ENCODE measurements around the gene NAV2. TPM values are rescaled to one million over a fixed set of nuclear protein-coding genes. Genes with fewer than 3 reads are reported as not detected.

NAV2 gene
- total RNA-seq, 1 experiment from 2014 or later: 2.1 TPM

- Histone ChIP-seq H2AFZ (ENCODE audit: low read depth, low read length, poor library complexity, severe bottlenecking) (no peak overlapping the region), H3K36me3 (ENCODE audit: control insufficient read depth in 1 of 2, insufficient read depth in 2 of 2, low read length in 2 of 2) (no peaks in the 10 kb centered on the region), H3K4me2 (ENCODE audit: low read length) (no peak overlapping the region), H3K79me2 (ENCODE audit: insufficient read depth, low read length) (no peaks in the 10 kb centered on the region), H3K4me3 (replicated peaks in 1 of 2; ENCODE audit: low read depth in 1 of 2, low read length in 2 of 2) (no peak overlapping the region), H3K27me3 (ENCODE audit: insufficient read depth, low read length) (peaks cover 7% of the 10 kb centered on the region), H3K9ac (ENCODE audit: low read length) (no peak overlapping the region), H3K9me3 (ENCODE audit: control insufficient read depth in 1 of 2, insufficient read depth in 1 of 2, low read depth in 1 of 2, low read length in 2 of 2) (no peaks in the 10 kb centered on the region), H3K4me1 (ENCODE audit: control insufficient read depth in 1 of 2, insufficient read depth in 2 of 2, low read length in 2 of 2) (peaks cover 0 to 3% of the 10 kb centered on the region in 2 experiments; a peak in 1 of 4 replicates), H3K9me2 (ENCODE audit: insufficient read depth) (no peaks in the 10 kb centered on the region), H4K20me1 (ENCODE audit: insufficient read depth) (no peaks in the 10 kb centered on the region), H3K27ac (ENCODE audit: low read depth, low read length) (no peak overlapping the region)
- ATAC-seq (no peak), DNase-seq (ENCODE audit: low read depth, low spot score) (no peak)
- no peak for TF ChIP-seq YY1 (IDR thresholded peaks at IDR 0.05; ENCODE audit: extremely low read depth, insufficient replicate concordance, low read depth, low read length)
- no peak for TF ChIP-seq EZH2 (IDR thresholded peaks at IDR 0.05)
- TF ChIP-seq ZNF274 (IDR thresholded peaks at IDR 0.05; ENCODE audit: low read depth, low read length): no peak
- TF ChIP-seq FOSL1 (IDR thresholded peaks at IDR 0.05; ENCODE audit: low read depth): no peak
- no peak for TF ChIP-seq JUND (IDR thresholded peaks at IDR 0.05)
- no peak for TF ChIP-seq REST (IDR thresholded peaks at IDR 0.05; ENCODE audit: low read depth)
- no peak for TF ChIP-seq ZFX (IDR thresholded peaks at IDR 0.05)
- no peak for TF ChIP-seq CTCF (IDR thresholded peaks at IDR 0.05 in 2 of 3, conservative IDR thresholded peaks at IDR 0.05 in 1 of 3; ENCODE audit: borderline replicate concordance in 1 of 3, insufficient read depth in 1 of 3, low read depth in 2 of 3, low read length in 2 of 3)
- TF ChIP-seq POLR2A (IDR thresholded peaks at IDR 0.05; ENCODE audit: borderline replicate concordance, extremely low read depth, insufficient read depth, insufficient read length): no peak
- no peak for TF ChIP-seq RAD21 (IDR thresholded peaks at IDR 0.05; ENCODE audit: low read depth)
- TF ChIP-seq ELF1 (IDR thresholded peaks at IDR 0.05; ENCODE audit: borderline replicate concordance, low read depth): no peak
- no peak for TF ChIP-seq SP1 (IDR thresholded peaks at IDR 0.05; ENCODE audit: low read depth)
- TF ChIP-seq MAX (IDR thresholded peaks at IDR 0.05): no peak
- no peak for TF ChIP-seq ZBTB33 (IDR thresholded peaks at IDR 0.05; ENCODE audit: extremely low read depth, insufficient replicate concordance, low read length)
- no peak for TF ChIP-seq SRF (IDR thresholded peaks at IDR 0.05; ENCODE audit: low read depth)
- TF ChIP-seq TCF7L2 (IDR thresholded peaks at IDR 0.05; ENCODE audit: borderline replicate concordance, extremely low read depth, insufficient read depth, insufficient read length): no peak
- BruUV-seq (replicated peaks): no TSS peak
- intact Hi-C loops (cut with micrococcal nuclease): no loop called here
- ChIA-PET RAD21 (ENCODE audit: low non-redundant PET in 1 of 2, low total read pairs in 2 of 2, uncharacterized antibody in 2 of 2, unreplicated experiment in 2 of 2) (no interaction called here), CTCF (no interaction called here), POLR2A (no interaction called here)
These were observed 61.7 kb downstream of the NAV2 start for GRCh38 chr11:19774329-19774728.

Measured in HCT116 (cell line).